Measurements from ENCODE around the gene CREB3L1.

Gene CREB3L1

GRCh38 chr11:46330563-46331281 lies 53.3 kb downstream of the CREB3L1 start:
- no peak for DNase-seq (ENCODE audit: low read depth)
- H3K4me3 ChIP-seq (ENCODE audit: low read length), result no peak overlapping the region
- no peak for TF ChIP-seq CTCF (conservative IDR thresholded peaks at IDR 0.05; ENCODE audit: low read depth, low read length)

GRCh38 chr11:46331282-46331984 lies 54.0 kb downstream of the CREB3L1 start:
- H3K4me3 ChIP-seq (ENCODE audit: low read length), result no peak overlapping the region
- no peak for DNase-seq (ENCODE audit: low read depth)
- no peak for TF ChIP-seq CTCF (conservative IDR thresholded peaks at IDR 0.05; ENCODE audit: low read depth, low read length)

GRCh38 chr11:46332093-46332567 lies 54.7 kb downstream of the CREB3L1 start:
- peak overlapping the region; percentile 21 for H3K4me3 ChIP-seq (ENCODE audit: low read length)
- DNase-seq (ENCODE audit: low read depth), result no peak
- TF ChIP-seq CTCF (conservative IDR thresholded peaks at IDR 0.05; ENCODE audit: low read depth, low read length), result no peak

GRCh38 chr11:46332568-46333393 lies 55.3 kb downstream of the CREB3L1 start:
- no peak for DNase-seq (ENCODE audit: low read depth)
- TF ChIP-seq CTCF (conservative IDR thresholded peaks at IDR 0.05; ENCODE audit: low read depth, low read length), result no peak
- H3K4me3 ChIP-seq (ENCODE audit: low read length), result peak overlapping the region; percentile 23

GRCh38 chr11:46333394-46333947 lies 56.0 kb downstream of the CREB3L1 start:
- DNase-seq (ENCODE audit: low read depth), result no peak
- H3K4me3 ChIP-seq (ENCODE audit: low read length), result peak overlapping the region; percentile 28
- TF ChIP-seq CTCF (conservative IDR thresholded peaks at IDR 0.05; ENCODE audit: low read depth, low read length), result no peak

GRCh38 chr11:46334211-46334610 lies 56.7 kb downstream of the CREB3L1 start:
- no peak for TF ChIP-seq CTCF (conservative IDR thresholded peaks at IDR 0.05; ENCODE audit: low read depth, low read length)
- no peak overlapping the region for H3K4me3 ChIP-seq (ENCODE audit: low read length)

More at GRCh38 chr11:46334211-46334610, 56.7 kb downstream of the CREB3L1 start:
- no peak for DNase-seq (ENCODE audit: low read depth)

Measured in retinal pigment epithelial cell (primary cell).